Dermis blood vessel endothelial cell (primary cell): ENCODE results near the gene FGF14. TPM values are rescaled to one million over a fixed set of nuclear protein-coding genes. Genes with fewer than 3 reads are reported as not detected.

Experiments used
- DNase-seq: peaks from one replicate; pipeline ENCODE4 v3.0.0; 2010
- total RNA-seq: library from RNA; depleted of rRNA; stranded (reverse); fragments of >200 nt; gene quantifications from 2 replicates; pipeline ENCODE4 v1.2.3, GENCODE V29; 2014

The FGF14 gene
- total RNA-seq, 1 donor from 2014 or later, result 0.34 TPM

DNA sequence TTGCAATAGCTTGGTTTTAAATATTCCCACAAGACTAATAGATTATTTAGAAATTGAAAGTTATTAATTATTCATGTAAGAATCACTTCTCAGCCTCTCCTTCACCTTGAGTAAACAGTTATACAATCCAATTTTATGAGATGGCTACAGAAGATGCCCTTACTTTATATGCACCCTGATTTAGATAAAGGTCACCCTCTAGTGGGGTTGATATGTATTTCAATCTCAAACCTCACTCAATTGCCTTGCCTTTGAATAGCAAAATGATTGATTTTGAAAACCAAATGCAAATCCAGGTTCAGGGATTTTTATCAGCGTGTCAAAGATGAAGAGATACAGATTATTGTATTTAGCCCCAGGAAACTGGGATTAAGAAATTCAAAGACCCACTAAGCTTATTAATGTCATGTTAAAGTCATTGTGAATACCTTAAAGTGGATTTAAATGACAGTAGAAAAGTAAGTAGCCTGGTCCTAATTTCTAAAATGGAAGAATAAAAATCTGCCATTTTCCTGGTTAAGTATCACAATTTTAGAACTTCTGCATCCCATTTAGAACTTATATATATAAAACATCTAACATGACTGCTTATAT lies 644.3 kb downstream of the FGF14 start:
- DNase-seq, result peak; percentile 74

GRCh38 chr13:101755228-101755887 lies 646.5 kb downstream of the FGF14 start:
- DNase-seq, result peak; percentile 0

DNA sequence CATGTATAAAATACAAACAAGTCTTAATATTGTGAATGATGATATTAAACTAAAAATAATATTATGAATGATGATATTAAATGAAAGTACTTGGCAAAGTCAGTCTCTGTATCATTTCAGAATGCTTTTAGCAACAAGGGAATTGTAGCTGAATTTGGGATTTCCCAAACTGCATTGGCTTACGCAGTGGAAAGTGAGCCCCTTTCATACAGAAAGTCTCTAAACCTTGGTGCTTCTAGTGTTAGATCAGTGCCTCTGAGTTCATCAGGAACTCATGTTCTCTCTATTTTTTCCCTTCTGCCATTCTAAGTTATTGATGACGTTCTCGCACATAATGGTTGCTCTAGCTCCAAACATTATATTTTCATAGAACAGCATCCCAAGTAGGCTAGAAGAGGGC lies 649.4 kb downstream of the FGF14 start:
- DNase-seq, result no peak

GRCh38 chr13:101751488-101751887 lies 650.4 kb downstream of the FGF14 start:
- DNase-seq, result peak; percentile 83

DNA sequence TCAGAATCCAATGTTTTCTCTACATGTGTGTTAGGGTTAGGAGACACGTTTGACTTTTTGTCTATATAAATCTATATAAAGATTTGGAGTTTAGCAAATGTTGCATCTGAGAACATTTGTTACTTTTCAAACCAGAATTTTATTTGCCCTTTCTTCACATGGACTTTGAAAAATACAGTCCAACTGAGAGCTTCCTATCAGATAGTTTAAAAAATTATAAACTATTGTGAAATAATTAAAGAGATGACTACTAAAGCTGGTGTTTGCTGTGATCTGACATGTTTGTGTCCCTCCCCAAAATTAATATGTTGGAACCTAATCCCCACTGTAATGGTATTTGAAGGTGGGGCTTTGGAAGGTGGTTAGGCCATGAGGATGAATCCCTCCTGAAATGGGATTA lies 652.3 kb downstream of the FGF14 start:
- DNase-seq, result no peak

GRCh38 chr13:101747039-101747438 lies 654.8 kb downstream of the FGF14 start:
- DNase-seq, result no peak

- no peak for DNase-seq
Observed at GRCh38 chr13:101746513-101746912, 655.3 kb downstream of the FGF14 start.

GRCh38 chr13:101739382-101740178 lies 662.3 kb downstream of the FGF14 start:
- no peak for DNase-seq

DNA sequence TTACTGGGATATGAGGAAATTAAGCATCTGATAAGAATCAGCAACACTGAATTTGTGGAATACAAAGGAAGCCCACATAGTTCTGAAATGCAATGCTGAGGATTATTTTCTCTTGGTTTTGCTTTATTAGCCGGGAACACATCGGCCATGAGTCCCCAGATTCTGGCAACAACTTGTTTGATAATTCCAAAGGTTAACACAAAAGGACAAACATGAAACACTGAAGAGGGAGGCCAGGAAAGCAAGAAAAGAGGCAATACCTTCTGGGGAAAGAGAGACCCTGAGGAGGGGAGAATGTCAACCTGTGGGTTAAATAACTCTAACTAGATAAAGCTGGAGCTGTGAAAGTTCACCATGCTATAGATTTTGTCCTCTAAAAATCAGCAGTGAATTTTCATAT lies 663.5 kb downstream of the FGF14 start:
- DNase-seq, result no peak

GRCh38 chr13:101736566-101736965 lies 665.3 kb downstream of the FGF14 start:
- no peak for DNase-seq

DNA sequence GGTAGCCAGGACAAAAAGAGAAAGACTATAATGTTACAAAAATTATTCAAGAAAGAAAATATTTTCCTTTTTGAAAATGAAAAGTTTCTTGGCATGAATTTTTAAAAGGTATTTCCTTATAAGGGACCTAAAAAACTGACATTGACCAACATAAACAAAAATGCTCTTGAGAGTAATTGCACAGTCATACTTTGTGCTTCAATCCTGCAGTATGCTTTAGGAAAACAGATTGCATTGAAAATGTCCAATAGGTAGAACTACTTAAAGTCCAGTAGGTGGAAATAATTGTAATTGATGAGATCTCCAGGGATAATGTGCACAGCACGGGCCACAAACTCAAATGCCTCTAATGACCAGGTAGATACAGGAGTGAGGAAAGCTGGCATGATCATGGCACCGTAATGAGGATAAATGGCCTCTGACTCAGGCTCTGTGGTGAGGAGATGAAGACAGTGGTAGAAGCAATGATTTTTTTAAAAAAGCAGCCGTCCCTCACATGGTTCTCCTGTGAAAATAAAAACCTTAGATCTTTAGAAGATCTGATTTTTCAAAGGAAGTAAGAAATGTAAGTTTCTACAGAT lies 671.3 kb downstream of the FGF14 start:
- DNase-seq, result no peak

DNA sequence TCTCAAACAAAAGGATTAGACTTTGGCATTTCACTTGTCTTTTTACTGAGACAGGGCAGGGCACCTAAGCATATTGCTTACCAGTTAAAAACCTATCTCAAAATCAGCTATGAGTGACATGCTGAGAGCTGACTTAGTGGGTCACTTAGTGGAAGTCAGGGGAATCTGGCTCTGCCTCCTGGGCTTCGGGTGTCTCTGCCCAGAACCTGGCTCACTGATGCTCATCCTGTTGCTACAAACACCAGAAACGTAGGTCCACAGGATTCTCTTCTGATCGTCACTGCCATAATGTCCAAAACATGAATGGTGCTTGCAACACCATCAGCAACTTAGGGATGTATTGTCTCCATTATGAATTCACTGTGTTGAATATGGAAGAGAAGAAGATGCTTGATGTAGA lies 673.2 kb downstream of the FGF14 start:
- DNase-seq, result no peak

- DNase-seq, result no peak
Observed at GRCh38 chr13:101728021-101728420, 673.8 kb downstream of the FGF14 start.

DNA sequence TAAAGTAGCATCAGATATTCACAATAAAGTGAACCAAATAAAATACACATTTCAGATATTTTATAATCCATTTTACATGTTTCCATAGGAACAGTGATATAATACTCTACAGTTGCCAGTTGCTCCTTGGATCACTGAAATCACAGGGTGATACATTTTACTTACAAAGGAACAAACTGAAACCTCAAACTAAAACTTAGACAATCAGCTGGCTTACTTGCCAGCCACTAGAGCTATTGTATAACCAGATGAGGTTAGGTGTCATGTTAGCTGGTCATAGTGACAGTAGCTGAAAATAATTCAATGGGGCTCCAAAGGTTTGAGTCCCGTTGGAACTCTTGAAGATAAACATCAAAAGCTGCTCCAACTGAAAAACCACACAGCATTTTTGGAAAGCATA lies 674.7 kb downstream of the FGF14 start:
- no peak for DNase-seq

DNA sequence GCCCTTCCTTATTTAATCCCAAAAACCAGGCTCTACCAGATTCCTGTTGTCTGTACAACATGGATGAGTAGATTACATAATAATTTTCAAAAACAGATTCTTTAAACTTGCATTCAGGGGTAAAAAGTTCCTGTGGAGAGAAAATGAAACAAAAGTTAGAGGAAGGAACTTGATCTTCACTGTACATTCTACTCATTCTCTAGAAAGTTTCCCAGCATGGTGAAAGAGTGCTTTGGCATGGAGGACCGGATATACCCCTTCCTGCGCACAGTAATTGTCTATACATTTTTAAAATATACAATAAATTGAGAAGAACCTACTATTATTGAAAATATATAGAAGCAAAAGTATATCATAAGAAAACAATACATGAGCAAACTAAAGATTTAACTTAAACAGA lies 675.2 kb downstream of the FGF14 start:
- no peak for DNase-seq

GRCh38 chr13:101718496-101718895 lies 683.4 kb downstream of the FGF14 start:
- DNase-seq, result no peak

- DNase-seq, result no peak
Observed at GRCh38 chr13:101717353-101717752, 684.5 kb downstream of the FGF14 start.

DNA sequence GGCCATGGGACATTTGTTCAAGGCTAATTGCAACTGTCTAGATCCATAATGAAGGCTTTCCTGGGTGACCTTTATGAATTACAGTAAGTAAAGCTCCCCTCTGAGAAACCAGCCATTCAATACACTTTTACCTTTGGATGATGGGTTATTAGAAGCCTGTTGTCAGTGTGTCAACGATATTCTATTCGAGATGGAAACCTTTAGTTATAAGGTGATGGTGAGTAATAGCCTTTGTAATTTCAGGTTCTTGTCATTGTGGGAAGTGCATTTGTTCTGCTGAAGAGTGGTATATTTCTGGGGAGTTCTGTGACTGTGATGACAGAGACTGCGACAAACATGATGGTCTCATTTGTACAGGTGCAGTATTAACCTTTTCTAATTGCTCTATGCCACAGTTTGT lies 687.7 kb downstream of the FGF14 start:
- no peak for DNase-seq

GRCh38 chr13:101712026-101712348 lies 689.9 kb downstream of the FGF14 start:
- no peak for DNase-seq

GRCh38 chr13:101711307-101712025 lies 690.4 kb downstream of the FGF14 start:
- no peak for DNase-seq

- no peak for DNase-seq
Observed at GRCh38 chr13:101709952-101710351, 691.9 kb downstream of the FGF14 start.

DNA sequence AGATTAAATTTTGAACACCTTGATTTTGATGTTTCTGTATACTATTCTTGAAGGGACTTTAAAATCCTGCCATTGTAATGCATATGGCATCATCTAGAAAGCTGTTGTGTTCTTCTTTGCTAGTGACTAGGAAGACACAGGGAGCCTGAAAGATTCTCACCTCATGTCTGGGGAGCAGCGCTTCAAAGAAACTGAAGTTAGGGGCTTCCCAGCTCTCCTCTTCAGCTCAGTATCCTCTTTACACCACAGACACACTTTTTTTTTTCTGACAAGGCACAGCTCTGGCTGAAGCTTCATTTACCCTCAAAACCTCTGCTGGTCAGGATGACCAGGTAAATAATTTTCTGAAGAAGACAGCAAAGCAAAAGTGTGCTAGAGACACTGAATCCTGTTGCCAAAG lies 693.7 kb downstream of the FGF14 start:
- DNase-seq, result no peak

DNA sequence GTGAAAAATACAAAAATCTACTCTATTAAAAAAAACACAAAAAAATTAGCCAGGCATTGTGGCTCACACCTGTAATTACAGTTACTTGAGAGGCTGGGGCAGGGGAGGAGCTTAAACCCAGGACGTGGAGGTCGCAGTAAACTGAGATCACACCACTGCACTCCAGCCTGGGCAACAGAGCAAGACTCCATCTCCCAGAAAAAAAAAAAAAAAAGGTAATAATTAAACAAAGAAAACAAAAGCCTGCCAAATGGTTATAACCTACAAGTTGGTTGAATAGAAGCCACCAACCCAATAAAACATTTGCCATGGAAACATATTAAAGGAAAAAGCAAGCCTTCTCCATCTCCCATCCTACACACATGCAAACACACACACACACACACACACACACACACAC lies 694.2 kb downstream of the FGF14 start:
- DNase-seq, result no peak
